HepG2 (cell line): Measurements from ENCODE around the gene CCT8. TPM values are rescaled to one million over a fixed set of nuclear protein-coding genes. Genes with fewer than 3 reads are reported as not detected.

Source experiments
- ATAC-seq: fragments of 200-7000 bp; cut with Tn5 transposase; 3 replicates; pipeline ENCODE4 v1.9.1; 2020; ENCODE audit warnings: mild to moderate bottlenecking, moderate library complexity
- BruUV-seq: library from RNA; stranded (reverse); fragments of 400-500 nt; replicated peaks from 2 replicates; lab custom pipeline; 2021; lab: Mats Ljungman, UMichigan
- CTCF ChIA-PET: fragments of 300-600 bp; formaldehyde crosslinking; extraction: SDS; loops from one replicate; lab custom pipeline; 2021; ENCODE audit warnings: low total read pairs, inconsistent platforms, low intra/inter-chr PET ratio; lab: Yijun Ruan, JAX
- POLR2A ChIA-PET: fragments of 350-600 bp; sonication (Branson Sonifier 250); formaldehyde crosslinking; loops from one replicate; lab custom pipeline; 2020; ENCODE audit warnings: antibody characterized with exemption, inconsistent platforms; lab: Yijun Ruan, JAX
- DNase-seq: peaks from one replicate; pipeline ENCODE4 v3.0.0-alpha.2; 2015; ENCODE audit warnings: low spot score
- FAIRE-seq: peaks from 3 replicates; lab custom pipeline; 2011; peaks lifted over from hg19 to GRCh38; lab: Jason Lieb, UNC
- H2AFZ ChIP-seq: one replicate; pipeline ENCODE4 v1.6.1; 2011; ENCODE audit warnings: low read length, inconsistent platforms
- H3K27ac ChIP-seq: fragments of 300-600 bp; 3 replicates; pipeline ENCODE4 v1.8.0; 2011; ENCODE audit warnings: mixed run types, mild to moderate bottlenecking, mixed read lengths, low read length, inconsistent platforms; ENCODE audit not compliant: insufficient read depth; ENCODE audit errors: extremely low read length
- H3K27me3 ChIP-seq, 2 experiments: fragments of 200-600 bp in 1 of 2; 2 replicates in 1 of 2; 3 replicates in 1 of 2; pipeline versions ENCODE4 v1.6.0 to v1.8.0; 2011; ENCODE audit warnings: low read length in 2 of 2, mild to moderate bottlenecking in 2 of 2, moderate library complexity in 2 of 2, inconsistent platforms in 1 of 2; ENCODE audit not compliant: insufficient read depth in 2 of 2, control insufficient read depth in 1 of 2
- H3K36me3 ChIP-seq, 2 experiments: fragments of 200-600 bp in 1 of 2; replicated peaks in 1 of 2; 2 replicates in 1 of 2; 3 replicates in 1 of 2; pipeline versions ENCODE4 v1.5.1 to v1.8.0; 2011; ENCODE audit warnings: low read length in 2 of 2, inconsistent platforms in 1 of 2; ENCODE audit not compliant: insufficient read depth in 2 of 2, control insufficient read depth in 1 of 2
- H3K4me1 ChIP-seq: 2 replicates; pipeline ENCODE4 v1.5.1; 2012; ENCODE audit warnings: low read length, inconsistent platforms; ENCODE audit not compliant: insufficient read depth
- H3K4me2 ChIP-seq: 2 replicates; pipeline ENCODE4 v1.6.0; 2011; ENCODE audit warnings: low read depth, low read length, inconsistent platforms
- H3K4me3 ChIP-seq, 3 experiments: fragments of 200-600 bp in 1 of 3; sonication (generic), shearing (Covaris generic) in 1 of 3; replicated peaks in 1 of 3; 2 replicates each; pipeline ENCODE4 v1.5.1; 2011 to 2016; ENCODE audit warnings: low read length in 3 of 3, inconsistent platforms in 2 of 3, low read depth in 2 of 3, mild to moderate bottlenecking in 2 of 3, control low read depth in 1 of 3, mixed read lengths in 1 of 3; ENCODE audit not compliant: insufficient read depth in 1 of 3
- H3K79me2 ChIP-seq: one replicate; pipeline ENCODE4 v1.6.1; 2011; ENCODE audit warnings: low read length, inconsistent platforms; ENCODE audit not compliant: insufficient read depth
- H3K9ac ChIP-seq: 2 replicates; pipeline ENCODE4 v1.6.0; 2011; ENCODE audit warnings: mild to moderate bottlenecking, low read depth, low read length, inconsistent platforms; ENCODE audit not compliant: insufficient read depth
- H3K9me3 ChIP-seq: 2 replicates; pipeline ENCODE4 v1.5.1; 2012; ENCODE audit warnings: mild to moderate bottlenecking, low read length
- H4K20me1 ChIP-seq: 2 replicates; pipeline ENCODE4 v1.6.0; 2011; ENCODE audit warnings: inconsistent platforms, mild to moderate bottlenecking, low read length, moderate library complexity; ENCODE audit not compliant: insufficient read depth
- HOXA3 ChIP-seq: sonication (generic); formaldehyde crosslinking; IDR thresholded peaks from 2 replicates; pipeline ENCODE4 v1.5.0; 2020; ENCODE audit warnings: missing genetic modification reagents
- SMAD3 ChIP-seq: sonication (generic); formaldehyde crosslinking; IDR thresholded peaks from 2 replicates; pipeline ENCODE4 v1.4.0; 2020; ENCODE audit warnings: missing genetic modification reagents
- SRF ChIP-seq: IDR thresholded peaks from 2 replicates; pipeline ENCODE4 v1.6.1; 2011; ENCODE audit warnings: mild to moderate bottlenecking, low read depth, low read length, moderate library complexity
- ZMAT3 ChIP-seq: sonication (generic); formaldehyde crosslinking; conservative IDR thresholded peaks from 2 replicates; pipeline ENCODE4 v1.7.0; 2021; ENCODE audit warnings: missing genetic modification reagents
- ZNF329 ChIP-seq: sonication (generic); formaldehyde crosslinking; IDR thresholded peaks from 2 replicates; pipeline ENCODE4 v1.9.0; 2021; ENCODE audit warnings: low read depth, mild to moderate bottlenecking, missing genetic modification reagents
- ZNF337 ChIP-seq: sonication (generic); formaldehyde crosslinking; IDR thresholded peaks from 2 replicates; pipeline ENCODE4 v1.5.1; 2020; ENCODE audit warnings: missing genetic modification reagents, low read depth, mild to moderate bottlenecking, borderline replicate concordance
- ZNF34 ChIP-seq: sonication (generic); formaldehyde crosslinking; IDR thresholded peaks from 2 replicates; pipeline ENCODE4 v1.4.0; 2020; ENCODE audit warnings: mild to moderate bottlenecking, missing genetic modification reagents, borderline replicate concordance
- ZNF512 ChIP-seq: sonication (generic); formaldehyde crosslinking; IDR thresholded peaks from 2 replicates; pipeline ENCODE4 v1.4.0; 2020; ENCODE audit warnings: mild to moderate bottlenecking, missing genetic modification reagents
- ZNF703 ChIP-seq: sonication (generic); formaldehyde crosslinking; IDR thresholded peaks from 2 replicates; pipeline ENCODE4 v1.5.1; 2020; ENCODE audit warnings: missing genetic modification reagents, mild to moderate bottlenecking, moderate library complexity, borderline replicate concordance
- WGBS: methylation state at CpG from one replicate; pipeline ENCODE4 v1.1.6; 2017; ENCODE audit warnings: low lambda C conversion rate; 5-methylcytosine and 5-hydroxymethylcytosine counted together
- in situ Hi-C: cut with HindIII; loops from 2 replicates; pipeline ENCODE4 v1.10.0; 2017; ENCODE audit warnings: low pct_unique_long_range_greater_than_20kb; ENCODE audit not compliant: extremely low pct_ligation_motif_present
- intact Hi-C: fragments of 100-400 bp; cut with micrococcal nuclease; formaldehyde crosslinking; loops from one replicate; pipeline ENCODE4 v1.10.0; 2022; ENCODE audit not compliant: unreplicated experiment
- polyA plus RNA-seq, 8 experiments: library from polyadenylated mRNA; depleted of rRNA in 3 of 8; stranded (reverse) in 7 of 8; unstranded in 1 of 8; fragments of >200 nt; fragmentation: Illumina TruSeq in 4 of 8; extraction: Trizol in 4 of 8; gene quantifications; 2 replicates each; pipeline versions ENCODE4 v1.2.1 to v1.2.3, GENCODE V29; 2011 to 2016; ENCODE audit warnings: low read depth in 4 of 8, missing spikeins in 1 of 8, mixed read lengths in 1 of 8; ENCODE audit not compliant: insufficient read depth in 1 of 8
- total RNA-seq, 5 experiments: library from RNA; depleted of rRNA; stranded (reverse); fragments of >200 nt; fragmentation: Illumina TruSeq; extraction: Trizol; gene quantifications; 2 replicates each; pipeline ENCODE4 v1.2.3, GENCODE V29; 2016; ENCODE audit warnings: low read depth in 1 of 5
- TF ChIP-seq, protein P1 (sequence below): sonication (generic); formaldehyde crosslinking; IDR thresholded peaks from 2 replicates; pipeline ENCODE4 v1.5.0; 2020; ENCODE audit warnings: missing genetic modification reagents

CCT8 gene
- total and polyA plus RNA-seq, 2 of the 13 experiments (the other 11 are each of a cell fraction or from before 2014, with no cell fraction given): 127 to 325 TPM

- FAIRE-seq: no peak
- no peak overlapping the region for H3K4me3 ChIP-seq
- H3K9ac ChIP-seq: no peak overlapping the region
- no peak overlapping the region for H3K27ac ChIP-seq
- in situ Hi-C loops: loop anchor here (5.0 kb wide), 1 partner anchor 36 kb away; no protein-coding TSS in a partner anchor
- H3K79me2 ChIP-seq: peaks cover 21% of the 10 kb centered on the region
- intact Hi-C loops: no loop called here
- no TSS peak for BruUV-seq
- H3K4me1 ChIP-seq: peaks cover 12% of the 10 kb centered on the region
- no peak overlapping the region for H2AFZ ChIP-seq
- no peak; the same call in 2 of the 3 replicates for ATAC-seq
- H3K9me3 ChIP-seq: no peaks in the 10 kb centered on the region
- POLR2A ChIA-PET: no interaction called here
- peaks cover 9 to 65% of the 10 kb centered on the region in 2 experiments for H3K36me3 ChIP-seq
- H3K4me2 ChIP-seq: no peak overlapping the region
- H4K20me1 ChIP-seq: no peaks in the 10 kb centered on the region
- DNase-seq: no peak
- no peaks in the 10 kb centered on the region for H3K27me3 ChIP-seq
- CTCF ChIA-PET: no interaction called here
- TF ChIP-seq HOXA3 (CRISPR knock-in tag) (no peak), ZNF337 (CRISPR knock-in tag) (no peak), ZNF329 (CRISPR knock-in tag) (no peak), ZNF512 (no peak), ZMAT3 (no peak), ZNF34 (CRISPR knock-in tag) (no peak), SRF (no peak), ZNF703 (no peak), SMAD3 (CRISPR knock-in tag) (no peak)
- TF ChIP-seq, protein P1, sequence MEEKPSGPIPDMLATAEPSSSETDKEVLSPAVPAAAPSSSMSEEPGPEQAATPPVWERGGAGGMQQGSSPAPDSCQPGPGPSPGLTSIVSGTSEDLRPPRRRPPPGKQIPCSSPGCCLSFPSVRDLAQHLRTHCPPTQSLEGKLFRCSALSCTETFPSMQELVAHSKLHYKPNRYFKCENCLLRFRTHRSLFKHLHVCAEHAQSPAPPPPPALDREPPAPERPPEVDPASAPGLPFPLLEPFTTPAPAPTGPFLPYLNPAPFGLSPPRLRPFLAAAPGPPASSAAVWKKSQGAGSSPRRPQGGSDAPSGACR (CRISPR knock-in tag): no peak
- TF ChIP-seq, all 625 proteins: peak for 0
- whole genome bisulfite sequencing: 100% methylated on average over 1 of the region's 1 CpG
Measured at GRCh38 chr21:29030909-29031308, 42.5 kb downstream of the CCT8 start.
